Kasumi-1 (cell line): ENCODE data around the gene IKZF2.

Experiments used
- DNase-seq, 2 experiments: peaks; one replicate each; lab custom pipeline; 2025; lab: John Stamatoyannopoulos, UW

IKZF2 gene

GRCh38 chr2:212958757-212959295 is 192.6 kb downstream of the IKZF2 start:
- no peak for DNase-seq

DNA sequence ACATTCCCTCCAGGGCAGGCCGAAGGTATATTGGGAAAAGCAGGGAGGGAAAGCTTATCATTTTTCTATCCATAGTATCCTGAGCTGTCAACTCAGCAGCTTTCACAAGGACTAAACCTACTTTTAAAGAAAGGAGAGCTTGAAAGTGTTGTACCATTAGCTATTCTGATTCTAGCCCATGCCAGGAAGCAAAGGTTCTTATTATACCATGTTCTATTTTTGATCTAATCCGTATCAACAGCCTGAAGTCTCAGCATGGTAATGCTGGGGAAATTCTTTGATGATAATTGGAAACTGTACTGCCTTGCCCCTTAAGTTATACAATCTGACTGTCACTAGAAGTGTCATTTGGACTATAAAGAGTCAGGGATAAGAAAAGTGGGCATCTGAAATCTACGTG is 193.3 kb downstream of the IKZF2 start:
- no peak for DNase-seq

- no peak for DNase-seq
These were observed 193.8 kb downstream of the IKZF2 start for GRCh38 chr2:212957624-212958023.

DNA sequence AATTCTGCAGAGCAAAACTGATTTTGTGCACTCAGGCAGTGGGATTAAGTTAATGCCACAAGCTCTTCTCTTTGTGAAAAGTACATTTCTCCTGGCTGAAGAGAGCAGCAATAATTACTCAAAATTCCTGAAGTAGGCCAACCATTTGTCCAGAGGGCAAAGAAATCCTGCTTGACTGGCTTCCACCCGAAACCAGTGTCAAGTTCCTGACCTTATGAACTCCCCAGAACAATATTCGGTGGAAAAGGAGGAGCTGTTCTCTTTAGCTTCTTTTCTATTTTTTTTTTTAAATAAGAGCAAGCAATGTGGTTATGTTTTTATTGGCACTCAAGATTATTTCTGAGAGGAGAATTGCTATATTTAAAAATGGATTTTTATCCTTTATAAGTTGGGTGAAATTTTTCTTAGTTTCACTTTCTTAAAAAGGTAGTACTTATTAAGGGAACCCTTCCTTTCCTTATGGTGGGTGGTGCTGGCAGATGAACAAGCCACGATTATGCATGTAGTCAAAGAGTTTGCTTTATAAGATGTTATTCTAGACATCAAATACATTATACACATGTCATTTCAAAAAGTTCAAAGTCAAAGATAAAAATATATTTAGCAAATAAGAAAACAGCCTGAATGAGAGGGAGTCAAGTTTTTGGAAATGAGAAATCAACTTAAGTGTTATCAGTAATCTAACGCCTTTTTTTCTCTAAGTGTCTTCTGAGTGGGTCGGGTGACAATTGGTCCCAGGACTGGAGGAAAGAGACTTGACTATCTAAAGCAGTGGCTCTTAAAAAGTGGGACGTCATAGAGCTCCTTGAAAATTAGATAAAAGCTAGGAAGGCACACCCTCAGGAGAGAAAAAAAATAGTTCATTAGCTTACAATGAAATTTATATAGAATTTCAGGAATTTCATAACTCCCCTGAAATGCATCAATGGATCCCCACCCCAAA is 194.5 kb downstream of the IKZF2 start:
- no peak for DNase-seq

DNA sequence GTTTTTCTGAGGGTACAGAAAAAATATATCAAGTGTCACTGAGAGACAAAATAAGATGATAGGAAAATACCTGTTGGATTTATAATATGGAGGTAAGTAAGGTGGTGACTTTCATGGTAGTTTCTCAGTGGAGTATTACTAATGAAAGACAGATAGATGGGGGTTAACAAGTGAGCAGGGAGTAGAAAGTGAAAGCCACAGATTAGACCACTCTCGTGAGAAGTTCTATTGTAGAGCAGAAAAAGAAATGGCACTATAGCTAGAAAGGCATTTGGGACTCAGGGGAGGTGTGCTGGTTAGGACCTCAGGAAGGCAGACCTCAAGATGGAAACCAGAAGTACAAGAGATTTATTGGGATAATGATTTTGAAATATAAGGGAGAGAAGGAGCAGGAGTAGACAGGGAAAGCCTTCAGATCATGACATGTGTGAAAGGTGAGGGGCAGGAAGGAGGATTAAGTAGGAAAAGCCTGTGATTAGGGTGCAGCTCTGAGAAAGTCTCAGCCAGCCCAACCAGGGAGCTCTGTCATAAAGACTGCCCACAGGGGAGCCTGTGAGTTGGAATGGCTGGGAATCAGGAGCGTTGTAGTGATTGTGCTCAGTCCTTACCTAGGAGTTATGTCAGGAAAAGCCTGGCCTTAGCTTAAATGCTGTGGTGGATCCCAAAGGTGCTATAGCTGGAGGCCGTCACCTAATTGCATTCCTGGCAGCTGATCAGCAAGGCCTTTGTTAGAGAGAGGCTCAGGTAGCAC is 198.1 kb downstream of the IKZF2 start:
- no peak for DNase-seq

DNA sequence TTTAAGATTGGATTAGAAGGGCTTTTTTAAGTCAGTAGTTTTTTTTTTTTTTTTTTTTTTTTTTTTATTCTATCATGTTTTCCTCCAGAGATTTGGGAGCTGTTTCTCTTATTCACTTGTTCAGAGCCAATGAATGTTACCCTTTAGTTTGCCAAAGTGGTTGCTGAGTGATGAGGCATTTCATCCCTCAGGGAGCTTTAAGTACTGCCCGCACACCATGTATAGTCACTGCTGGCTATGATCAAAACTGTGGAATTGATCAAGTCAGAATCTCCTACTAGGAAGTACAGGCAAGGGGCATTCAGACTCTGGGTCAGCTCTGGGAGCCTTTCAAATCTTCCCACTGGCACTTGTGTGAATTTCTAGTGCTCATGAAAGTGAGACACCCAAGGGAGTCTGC is 201.6 kb downstream of the IKZF2 start:
- DNase-seq: no peak
